Measurements from ENCODE around the gene SYNE2. TPM values are rescaled to one million over a fixed set of nuclear protein-coding genes. Genes with fewer than 3 reads are reported as not detected.

SYNE2 gene
- total and polyA plus RNA-seq, 2 of the 8 experiments (the other 6 are each of a cell fraction or from before 2014, with no cell fraction given) = 32.6 to 46.1 TPM

GRCh38 chr14:63867933-63868921, 15.4 kb downstream of the SYNE2 start:
- H3K27ac ChIP-seq (ENCODE audit: low read depth, low read length) = no peak overlapping the region
- H2BK12ac ChIP-seq (ENCODE audit: low read depth, low read length) = no peak overlapping the region
- H3K56ac ChIP-seq (replicated peaks; ENCODE audit: insufficient read length, low read depth, low read length) = no peak overlapping the region
- H4K5ac ChIP-seq (ENCODE audit: insufficient read length, low read depth, low read length) = no peak overlapping the region
- POLR2A ChIA-PET (ENCODE audit: partially characterized antibody) = no interaction called here
- FAIRE-seq (no peak), DNase-seq (ENCODE audit: low read depth in 1 of 2, low spot score in 2 of 2) (no peak)
- H3K79me2 ChIP-seq (ENCODE audit: control insufficient read depth in 1 of 2, insufficient read depth in 2 of 2, low read length in 2 of 2) = peaks cover 0 to 31% of the 10 kb centered on the region in 2 experiments; a peak in 3 of 4 replicates
- H2BK5ac ChIP-seq (ENCODE audit: low read depth, low read length) = no peak overlapping the region
- H2BK120ac ChIP-seq (replicated peaks; ENCODE audit: low read depth, low read length) = no peak overlapping the region
- H3K14ac ChIP-seq (ENCODE audit: insufficient read length) = no peak overlapping the region
- H3K4me2 ChIP-seq (ENCODE audit: insufficient read depth in 1 of 2, low read depth in 2 of 2, low read length in 2 of 2) = no peak overlapping the region
- no peak overlapping the region for H2BK15ac ChIP-seq (ENCODE audit: low read length)
- H3K4me1 ChIP-seq (replicated peaks in 1 of 4; ENCODE audit: control insufficient read depth in 3 of 4, insufficient read depth in 4 of 4, low read length in 3 of 4) = no peaks in the 10 kb centered on the region
- no peaks in the 10 kb centered on the region for H3K36me3 ChIP-seq (ENCODE audit: control insufficient read depth in 2 of 4, insufficient read depth in 4 of 4, low read length in 3 of 4)
- H3K9ac ChIP-seq (replicated peaks in 1 of 4; ENCODE audit: extremely low read depth in 1 of 4, low read depth in 3 of 4, low read length in 3 of 4) = no peak overlapping the region
- H4K8ac ChIP-seq (ENCODE audit: extremely low read depth, insufficient read depth, low read length) = no peak overlapping the region
- no peak overlapping the region for H2AFZ ChIP-seq (ENCODE audit: low read length)
- H3K79me1 ChIP-seq (ENCODE audit: low read depth, low read length) = no peaks in the 10 kb centered on the region
- no peak overlapping the region for H4K91ac ChIP-seq (replicated peaks; ENCODE audit: insufficient read length, low read length)
- H4K20me1 ChIP-seq (replicated peaks in 1 of 2; ENCODE audit: control insufficient read depth in 1 of 2, insufficient read depth in 2 of 2, low read length in 2 of 2) = peaks cover 0 to 3% of the 10 kb centered on the region in 2 experiments
- no peak overlapping the region for H2AK5ac ChIP-seq (ENCODE audit: low read depth, low read length)
- H3K9me3 ChIP-seq (ENCODE audit: insufficient read depth in 2 of 2, low read depth in 1 of 2, low read length in 1 of 2) = no peaks in the 10 kb centered on the region
- H3K18ac ChIP-seq (ENCODE audit: extremely low read depth, low read length) = no peak overlapping the region
- CTCF ChIA-PET (ENCODE audit: partially characterized antibody) = interaction anchor here (0.8 to 1.1 kb wide), 2 partner anchors 14 to 65 kb away, joined by 3 read pairs; no protein-coding TSS in a partner anchor
- no peak overlapping the region for H3K4me3 ChIP-seq (ENCODE audit: extremely low read depth in 1 of 4, insufficient read depth in 2 of 4, low read depth in 3 of 4, low read length in 4 of 4)
- H2BK20ac ChIP-seq (ENCODE audit: low read length) = no peak overlapping the region
- WGBS, 2 experiments (ENCODE audit: extremely low coverage in 1 of 2, insufficient coverage in 1 of 2, insufficient read length in 1 of 2, insufficient replicate concordance in 2 of 2, low coverage in 1 of 2, low lambda C conversion rate in 2 of 2, missing lambda C conversion rate in 1 of 2) = 71% methylated on average over 6 of the region's 6 CpGs; no CpG with 5 or more reads in 1 of the 2 experiments
- H3K23ac ChIP-seq (ENCODE audit: insufficient read length) = no peak overlapping the region
- H3K27me3 ChIP-seq (replicated peaks in 1 of 4; ENCODE audit: control insufficient read depth in 3 of 4, extremely low read depth in 1 of 4, insufficient read depth in 3 of 4, low read length in 3 of 4) = peaks cover 0 to 1% (median 0%) of the 10 kb centered on the region in 4 experiments; a peak in 1 of 7 replicates
- H3K23me2 ChIP-seq (ENCODE audit: low read depth, low read length) = no peaks in the 10 kb centered on the region
- no peak overlapping the region for H3K4ac ChIP-seq (replicated peaks; ENCODE audit: insufficient read length, low read depth, low read length)
- TF ChIP-seq BCL11A (IDR thresholded peaks at IDR 0.05; ENCODE audit: low read depth in 2 of 2, low read length in 2 of 2) (no peak), USF2 (IDR thresholded peaks at IDR 0.05; ENCODE audit: low read length) (no peak), CREB1 (IDR thresholded peaks at IDR 0.05) (no peak), SIX5 (IDR thresholded peaks at IDR 0.05; ENCODE audit: low read depth, low read length) (no peak), BACH1 (IDR thresholded peaks at IDR 0.05; ENCODE audit: low read length) (no peak), RAD21 (IDR thresholded peaks at IDR 0.05 in 1 of 2, conservative IDR thresholded peaks at IDR 0.05 in 1 of 2; ENCODE audit: low read depth in 2 of 2, low read length in 2 of 2) (no peak), NRF1 (IDR thresholded peaks at IDR 0.05; ENCODE audit: low read depth, low read length) (no peak), POLR2A (IDR thresholded peaks at IDR 0.05; ENCODE audit: control extremely low read depth in 1 of 2, low read depth in 2 of 2, low read length in 2 of 2) (no peak), MAFK (IDR thresholded peaks at IDR 0.05; ENCODE audit: low read depth, low read length) (no peak), TBP (IDR thresholded peaks at IDR 0.05; ENCODE audit: low read depth, low read length) (no peak)
- TF ChIP-seq, protein P1, sequence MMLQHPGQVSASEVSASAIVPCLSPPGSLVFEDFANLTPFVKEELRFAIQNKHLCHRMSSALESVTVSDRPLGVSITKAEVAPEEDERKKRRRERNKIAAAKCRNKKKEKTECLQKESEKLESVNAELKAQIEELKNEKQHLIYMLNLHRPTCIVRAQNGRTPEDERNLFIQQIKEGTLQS (IDR thresholded peaks at IDR 0.05; ENCODE audit: insufficient read depth, low read depth, low read length) = no peak

Data from H1 (cell line).